GM21737 (cell line): Measurements from ENCODE around the gene TSSK2.

Experiments
- ATAC-seq: cut with Tn5 transposase; IDR thresholded peaks from one replicate; pipeline ENCODE4 v1.9.1; 2021; ENCODE audit warnings: mild to moderate bottlenecking, moderate library complexity; ENCODE audit not compliant: unreplicated experiment

TSSK2 gene

DNA sequence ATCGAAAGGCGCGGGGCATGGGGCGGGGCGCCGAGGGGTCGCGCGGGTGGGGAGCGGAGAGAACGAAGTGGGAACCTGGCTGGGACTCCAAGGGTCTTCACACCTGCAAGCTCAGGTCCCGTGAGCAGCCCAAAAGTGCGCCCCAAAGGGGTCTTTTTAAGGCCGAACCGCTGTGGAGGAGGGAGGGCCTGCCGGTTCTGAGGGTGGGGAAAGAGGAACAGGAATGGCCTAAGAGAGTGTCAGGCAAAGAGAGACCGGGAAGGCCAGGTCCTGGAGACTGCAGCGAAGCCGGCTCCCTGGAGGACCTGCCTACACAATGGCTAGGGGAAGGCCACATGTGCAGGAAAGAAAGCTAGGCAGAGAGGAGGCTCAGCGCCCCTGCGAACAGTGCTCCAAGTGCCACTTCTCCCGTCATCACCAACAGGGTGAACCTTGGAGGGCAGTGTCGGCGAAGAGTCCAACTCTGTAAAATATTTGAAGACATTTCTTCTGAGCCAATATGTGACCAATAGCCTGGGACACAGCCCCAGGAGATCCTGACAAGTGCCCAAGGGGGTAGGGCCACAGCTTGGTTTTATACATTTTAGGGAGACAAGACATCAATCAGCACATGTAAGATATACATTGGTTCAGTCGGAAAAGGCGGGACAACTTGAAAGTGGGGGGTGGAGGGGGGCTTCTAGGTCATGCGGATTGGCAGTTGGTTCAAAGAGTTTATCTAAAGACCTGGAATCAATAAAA is 8.2 kb upstream of the TSSK2 start:
- ATAC-seq: no peak

DNA sequence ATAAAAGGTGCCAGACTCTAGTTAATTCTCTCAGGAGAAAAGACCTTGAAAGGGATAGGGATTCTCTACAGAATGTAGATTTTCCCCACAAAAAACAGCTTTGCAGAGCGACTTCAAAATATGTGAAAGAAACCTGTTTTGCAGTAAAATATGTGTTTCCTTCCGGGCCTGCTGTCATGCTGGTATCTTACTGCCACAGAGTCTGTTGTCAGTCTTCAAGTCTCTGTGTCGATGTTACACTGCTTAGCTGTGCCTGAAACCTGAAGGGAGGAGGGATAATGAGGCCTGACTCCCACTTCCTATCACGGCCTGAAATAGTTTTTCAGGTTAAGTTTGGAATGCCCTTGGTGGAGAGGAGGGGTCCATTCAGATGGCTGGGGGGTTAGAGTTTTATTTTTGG is 7.2 kb upstream of the TSSK2 start:
- ATAC-seq: no peak

DNA sequence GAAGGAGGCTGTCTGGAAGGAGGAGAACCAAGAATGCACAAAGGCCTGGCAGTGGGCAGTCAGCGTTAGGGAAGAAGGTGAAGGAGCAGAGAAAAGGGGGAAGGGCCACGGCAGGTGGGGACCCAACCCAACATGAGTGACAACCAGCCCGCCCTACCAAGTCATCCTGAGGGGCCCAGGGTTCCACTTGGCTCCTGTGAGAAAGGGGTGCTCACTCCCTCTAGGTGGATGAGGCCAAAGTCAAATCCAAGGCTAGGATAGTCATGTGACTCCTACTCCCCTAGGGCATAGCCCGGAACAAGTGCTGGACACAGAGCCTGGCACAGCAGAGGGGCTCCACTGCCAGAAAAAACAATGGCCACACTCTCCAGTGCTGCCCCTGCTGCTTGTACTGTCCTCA is 6.7 kb upstream of the TSSK2 start:
- ATAC-seq: no peak

DNA sequence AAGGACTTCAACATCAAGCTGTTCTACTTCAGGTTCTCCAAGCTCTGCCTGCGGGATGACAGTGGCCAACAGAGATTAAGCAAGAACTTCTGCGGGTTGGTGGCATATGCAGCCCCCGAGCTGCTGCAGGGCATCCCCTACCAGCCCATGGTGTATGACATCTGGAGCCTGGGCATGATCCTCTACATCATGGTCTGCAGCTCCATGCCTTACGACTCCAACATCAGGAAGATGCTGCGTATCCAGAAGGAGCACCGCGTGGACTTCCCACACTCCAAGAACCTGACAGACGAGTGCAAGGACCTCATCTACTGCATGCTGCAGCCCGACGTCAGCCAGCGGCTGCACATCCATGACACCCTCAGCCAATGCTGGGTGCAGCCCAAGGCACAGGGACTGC is 6.1 kb upstream of the TSSK2 start:
- ATAC-seq: no peak

DNA sequence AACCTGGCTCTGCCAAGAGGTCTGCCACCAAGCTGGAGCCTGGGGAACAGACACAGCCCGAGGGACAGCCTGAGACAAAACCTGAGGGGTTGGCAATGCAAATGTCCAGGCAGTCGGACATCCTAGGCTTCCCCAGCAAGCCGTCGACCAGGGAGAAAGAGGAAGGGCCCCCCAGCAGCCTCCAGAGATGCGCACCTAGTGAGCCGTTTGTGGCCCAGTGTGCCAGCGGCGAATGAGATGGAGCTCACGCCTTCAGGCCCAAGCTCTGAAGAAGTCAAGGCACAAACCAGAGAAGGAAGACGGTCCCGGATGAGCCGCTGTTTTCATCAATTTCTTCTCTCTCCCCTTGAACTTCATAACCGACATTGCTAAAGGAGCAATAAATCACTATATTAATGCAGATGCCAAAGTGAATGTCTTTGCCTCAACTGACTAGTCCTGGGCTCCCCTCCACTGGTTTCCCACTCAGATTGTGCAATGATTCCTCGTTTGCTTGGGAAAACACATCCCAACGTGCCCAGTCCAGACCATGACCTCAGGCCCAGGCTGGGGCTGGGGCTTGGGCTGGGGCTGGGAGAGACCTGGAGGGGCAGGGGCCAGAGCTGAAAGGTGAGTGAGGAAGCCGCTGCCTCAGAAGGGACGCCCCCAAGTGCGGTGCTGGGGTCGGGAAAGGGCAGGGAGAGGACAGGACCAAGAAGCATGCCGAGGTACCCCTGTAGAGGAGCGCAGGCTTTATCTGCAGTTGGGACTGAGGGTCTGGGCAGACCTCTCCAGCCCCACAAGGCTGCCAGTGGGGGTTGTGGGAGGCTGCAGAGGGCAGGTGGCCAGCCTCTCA is 5.4 kb upstream of the TSSK2 start:
- ATAC-seq: no peak

DNA sequence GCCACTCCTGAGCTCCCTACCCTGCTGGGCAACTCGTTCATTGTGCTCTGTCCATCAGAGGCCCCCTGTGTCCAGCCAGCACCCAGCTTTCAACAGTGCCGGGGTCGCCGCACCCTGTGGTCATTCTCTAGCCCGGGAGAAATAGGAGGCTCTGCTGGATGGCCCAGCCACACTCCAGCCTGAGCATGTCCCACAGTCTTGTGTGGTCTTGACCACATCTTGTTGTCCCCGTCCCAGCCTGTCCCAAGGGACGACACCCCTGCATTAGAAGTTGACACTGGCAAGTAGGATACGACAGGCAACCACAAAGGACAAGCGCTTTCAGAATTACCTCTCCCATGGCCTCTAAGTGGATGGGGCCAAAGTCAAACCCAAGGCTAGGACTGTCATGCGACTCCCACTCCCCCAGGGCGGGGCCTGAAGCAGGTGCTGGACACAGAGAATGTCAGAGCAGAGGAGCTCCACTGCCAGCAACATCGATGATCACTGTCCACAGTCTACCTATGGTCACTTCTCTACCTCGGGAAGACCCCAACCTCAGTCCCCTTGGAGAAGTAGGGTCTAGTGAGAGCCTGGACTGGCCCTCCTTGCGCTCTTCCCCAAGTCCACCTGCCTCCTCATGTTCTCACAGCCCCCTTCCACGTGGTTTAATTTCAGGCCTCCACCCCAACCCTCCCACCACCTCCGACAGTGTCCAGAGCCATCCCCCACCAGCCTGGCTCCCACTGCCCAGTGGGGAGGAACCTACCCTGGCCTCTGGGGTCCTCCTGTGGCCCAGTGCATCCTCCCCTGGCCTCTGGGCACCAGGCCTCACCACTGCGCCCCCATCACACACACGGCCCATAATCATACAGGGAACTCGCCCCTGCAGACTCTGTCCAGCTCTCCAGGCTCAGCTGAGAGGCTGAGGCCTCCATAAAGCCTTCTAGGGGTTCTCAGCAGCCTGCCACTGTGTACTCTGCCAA is 4.5 kb upstream of the TSSK2 start:
- no peak for ATAC-seq

DNA sequence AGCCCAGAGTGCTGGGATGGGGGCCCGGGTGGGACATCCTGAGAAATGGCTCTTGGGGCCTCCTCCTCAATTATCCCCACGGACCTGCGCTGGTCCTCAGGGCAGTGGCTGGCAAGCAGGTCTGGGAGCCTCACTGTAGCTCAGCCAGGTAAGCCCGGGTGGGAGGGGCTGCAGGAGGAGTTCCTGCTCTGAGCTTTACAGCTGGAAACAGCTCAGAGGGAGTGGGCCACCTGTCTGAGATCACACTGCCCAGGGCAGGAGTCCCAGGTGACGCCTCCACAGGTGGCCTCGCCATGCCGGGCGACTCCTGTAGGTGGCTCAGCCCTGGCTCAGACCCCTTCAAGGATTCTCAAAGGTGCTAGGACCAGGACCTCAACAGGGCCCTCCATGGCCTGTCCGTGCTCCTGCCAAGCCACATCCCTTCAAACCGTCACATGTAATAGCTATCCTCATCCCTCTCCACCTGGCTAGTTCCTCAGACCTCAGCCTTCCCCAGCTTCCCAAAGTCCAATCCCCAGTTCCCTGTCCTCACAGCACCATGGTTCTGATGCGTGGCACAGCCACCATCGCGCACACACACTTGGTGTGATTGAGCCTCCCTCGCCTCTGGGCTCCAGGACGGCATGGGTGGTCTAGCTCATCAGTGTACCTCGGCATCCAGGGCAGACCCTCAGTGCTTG is 3.6 kb upstream of the TSSK2 start:
- ATAC-seq: no peak

DNA sequence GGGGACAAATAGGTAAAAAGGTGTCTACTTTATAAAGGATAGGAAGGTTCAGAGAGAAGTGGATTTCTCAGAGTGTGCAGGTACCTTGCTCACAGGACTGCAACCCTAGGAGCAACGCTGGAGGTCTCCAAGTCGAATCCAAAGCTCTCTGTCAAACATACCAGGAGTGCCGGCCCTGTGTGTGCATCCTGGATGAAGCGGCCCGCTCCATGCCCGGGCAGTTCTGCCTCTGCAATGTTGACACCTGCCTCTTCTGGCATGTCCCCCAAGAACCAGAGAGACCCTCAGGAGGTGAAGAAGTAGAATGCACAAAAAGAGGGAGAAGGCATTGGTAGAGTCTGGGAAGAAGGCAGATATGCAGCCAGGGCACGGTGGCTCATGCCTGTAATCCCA is 3.1 kb upstream of the TSSK2 start:
- ATAC-seq: no peak

DNA sequence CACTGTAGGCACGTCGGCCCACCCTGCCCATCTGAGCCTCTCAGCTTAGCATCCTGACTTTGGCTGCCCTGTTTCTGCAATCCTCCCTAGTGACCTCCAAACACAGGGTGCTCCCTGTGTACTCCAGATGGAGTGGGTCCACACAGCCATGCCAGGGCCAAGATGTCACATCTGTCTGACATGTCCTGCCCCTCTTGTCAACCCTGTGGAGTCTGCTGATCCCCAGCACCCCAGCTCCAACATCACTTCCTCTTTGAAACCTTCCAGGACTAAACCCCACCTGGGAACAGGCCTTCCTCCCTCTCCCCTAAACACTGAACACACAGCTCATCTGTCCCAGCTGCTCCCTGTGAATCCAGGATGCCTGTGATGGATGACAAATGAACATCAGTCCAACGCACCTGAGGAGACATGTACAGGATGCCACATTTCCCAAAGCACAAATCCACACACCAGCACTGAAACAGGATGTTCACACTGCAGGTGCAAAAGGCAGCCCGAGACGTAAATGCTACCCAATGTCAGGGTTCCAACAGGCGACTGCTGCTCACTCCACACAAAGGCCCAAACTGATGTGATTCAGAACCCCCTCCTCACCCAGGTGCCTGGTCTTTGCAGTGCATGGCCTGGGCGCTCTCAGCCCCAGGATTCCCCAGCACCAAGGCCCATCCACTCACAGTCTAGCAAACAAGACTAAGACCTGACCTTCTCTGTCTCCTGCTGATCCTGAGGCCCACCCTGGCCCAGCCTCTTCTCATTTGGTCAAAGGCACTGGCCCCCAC is 2.0 kb upstream of the TSSK2 start:
- ATAC-seq: no peak

DNA sequence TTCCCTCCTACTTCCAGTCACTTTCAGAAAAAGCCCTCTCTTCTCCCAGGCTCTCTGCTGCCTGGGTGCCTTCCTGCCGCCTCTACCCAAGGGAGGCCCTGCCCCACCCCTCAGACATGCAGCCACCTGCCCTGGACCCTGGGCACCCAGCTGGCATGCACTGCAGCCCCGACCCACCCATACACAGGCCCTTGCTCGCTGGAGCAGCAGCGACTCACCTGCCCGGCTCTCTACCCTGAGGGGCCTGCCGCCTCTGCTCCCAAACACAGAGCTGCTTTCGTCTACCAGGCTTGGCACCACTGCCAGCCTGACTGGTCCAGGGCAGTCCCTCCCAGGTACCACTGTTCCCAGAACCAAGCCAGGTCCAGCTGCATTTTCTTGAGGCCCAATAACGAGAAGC is 1.2 kb upstream of the TSSK2 start:
- no peak for ATAC-seq

DNA sequence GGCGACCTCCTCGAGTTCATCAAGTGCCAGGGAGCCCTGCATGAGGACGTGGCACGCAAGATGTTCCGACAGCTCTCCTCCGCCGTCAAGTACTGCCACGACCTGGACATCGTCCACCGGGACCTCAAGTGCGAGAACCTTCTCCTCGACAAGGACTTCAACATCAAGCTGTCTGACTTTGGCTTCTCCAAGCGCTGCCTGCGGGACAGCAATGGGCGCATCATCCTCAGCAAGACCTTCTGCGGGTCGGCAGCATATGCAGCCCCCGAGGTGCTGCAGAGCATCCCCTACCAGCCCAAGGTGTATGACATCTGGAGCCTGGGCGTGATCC is 542 bp downstream of the TSSK2 start:
- ATAC-seq: no peak

DNA sequence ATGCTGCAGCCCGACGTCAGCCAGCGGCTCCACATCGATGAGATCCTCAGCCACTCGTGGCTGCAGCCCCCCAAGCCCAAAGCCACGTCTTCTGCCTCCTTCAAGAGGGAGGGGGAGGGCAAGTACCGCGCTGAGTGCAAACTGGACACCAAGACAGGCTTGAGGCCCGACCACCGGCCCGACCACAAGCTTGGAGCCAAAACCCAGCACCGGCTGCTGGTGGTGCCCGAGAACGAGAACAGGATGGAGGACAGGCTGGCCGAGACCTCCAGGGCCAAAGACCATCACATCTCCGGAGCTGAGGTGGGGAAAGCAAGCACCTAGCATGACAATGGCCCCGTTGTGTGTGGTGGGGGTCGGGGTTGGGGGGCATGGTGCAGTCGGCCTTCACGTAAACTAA is 1.0 kb downstream of the TSSK2 start:
- ATAC-seq: no peak

DNA sequence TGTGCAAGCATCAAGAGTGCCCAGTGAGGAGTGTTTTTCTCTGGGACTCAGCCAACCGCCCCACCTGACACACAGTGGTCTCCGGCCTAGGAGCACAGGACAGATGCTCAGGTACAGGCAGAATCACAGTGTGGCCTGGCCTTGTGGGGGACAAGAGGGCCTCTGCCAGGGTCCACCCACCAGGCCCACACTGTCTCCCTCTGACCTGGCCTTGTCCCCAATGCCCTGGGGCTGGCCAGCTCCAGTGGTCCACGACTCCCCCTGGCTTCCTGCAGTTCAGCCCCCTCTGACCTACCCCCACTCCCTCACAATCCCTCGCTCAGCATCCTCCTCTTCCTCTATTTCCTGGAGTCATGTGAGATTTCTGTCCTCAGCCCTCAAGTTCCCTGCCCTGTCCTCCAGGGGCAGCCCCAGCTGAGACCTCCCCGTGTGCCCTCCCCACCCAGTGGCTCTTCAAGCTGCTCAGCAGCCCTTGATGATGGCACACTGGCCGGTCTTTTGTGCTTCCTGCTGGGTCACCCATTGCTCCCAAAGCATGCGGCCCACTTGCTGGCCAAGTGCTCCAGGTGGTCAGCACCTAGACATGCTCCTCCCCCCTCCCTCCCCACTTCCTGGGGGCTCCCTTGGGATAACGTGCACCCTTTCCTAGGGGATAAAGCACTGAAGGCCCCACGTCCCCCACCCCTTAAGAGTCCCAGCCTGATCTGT is 1.7 kb downstream of the TSSK2 start:
- ATAC-seq: no peak

DNA sequence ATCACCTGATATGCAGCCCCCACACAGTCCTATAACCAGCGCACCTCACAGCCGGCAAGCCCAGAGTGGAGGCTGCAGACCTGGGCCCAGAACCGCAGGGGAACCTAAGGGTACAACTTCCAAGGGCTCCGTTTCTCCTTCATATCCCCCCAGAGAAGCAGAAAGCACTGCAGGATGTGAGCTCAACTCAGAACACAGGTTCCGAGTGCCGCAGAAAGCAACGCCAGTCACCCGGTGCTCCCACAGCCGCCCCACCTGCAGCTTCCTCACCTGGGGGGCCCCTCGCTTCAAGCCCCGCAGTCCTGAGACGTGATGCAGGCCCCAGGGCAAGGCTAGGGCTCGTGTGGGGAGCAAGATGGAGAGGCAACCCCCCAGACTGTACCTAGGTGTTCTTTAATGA is 2.5 kb downstream of the TSSK2 start:
- ATAC-seq: no peak

DNA sequence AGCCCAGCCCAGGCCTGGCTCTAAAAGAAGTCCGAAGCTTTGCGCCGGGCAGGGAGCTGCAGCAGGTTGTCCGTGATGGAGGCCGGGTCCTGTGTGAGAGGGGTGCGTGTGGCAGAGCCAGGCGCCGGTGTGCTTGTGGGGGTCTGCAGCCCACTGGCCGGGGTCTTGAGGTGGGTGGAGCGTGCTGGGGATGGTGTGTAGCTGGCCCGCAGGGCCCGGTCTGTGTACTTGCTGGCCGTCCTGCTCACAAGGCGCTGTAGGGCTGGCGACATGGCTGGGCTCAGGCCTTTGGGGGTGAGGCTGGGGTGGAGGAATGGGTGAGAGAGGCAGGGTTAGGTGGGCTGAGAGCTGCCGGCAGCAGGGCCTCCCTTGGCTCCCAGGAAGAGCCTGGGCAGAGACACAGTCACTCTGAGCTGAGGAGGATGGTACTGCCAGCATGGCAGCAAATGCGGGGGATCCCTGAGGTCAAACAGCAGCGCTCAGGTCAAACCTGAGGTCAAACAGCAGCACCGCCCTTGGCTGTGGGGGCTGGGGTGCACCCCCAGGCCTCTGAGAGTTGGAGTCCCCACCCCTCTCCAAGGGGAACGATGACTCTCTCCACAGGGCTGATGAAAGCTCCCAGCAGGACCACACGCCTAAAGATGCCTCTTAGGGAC is 3.2 kb downstream of the TSSK2 start:
- ATAC-seq: no peak

DNA sequence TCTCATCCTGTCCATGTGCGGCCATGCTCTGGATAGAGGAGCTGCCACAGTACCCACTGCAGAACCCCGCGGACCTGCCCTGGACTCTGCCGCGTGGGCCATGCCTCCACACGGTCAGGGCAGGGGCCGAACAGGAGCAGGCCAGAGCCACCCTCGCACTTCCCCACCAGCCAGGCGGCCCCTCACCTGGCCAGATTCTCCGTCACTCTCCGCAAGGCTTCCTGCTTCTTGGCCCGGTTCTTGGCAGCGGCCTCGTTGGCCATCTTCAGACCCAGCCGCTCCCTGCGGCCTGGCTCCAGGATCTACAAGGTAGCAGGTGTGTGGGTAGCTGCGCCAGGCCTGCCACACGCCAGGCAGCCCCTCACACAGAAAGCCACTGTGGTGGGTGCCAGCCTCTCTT is 3.8 kb downstream of the TSSK2 start:
- no peak for ATAC-seq

DNA sequence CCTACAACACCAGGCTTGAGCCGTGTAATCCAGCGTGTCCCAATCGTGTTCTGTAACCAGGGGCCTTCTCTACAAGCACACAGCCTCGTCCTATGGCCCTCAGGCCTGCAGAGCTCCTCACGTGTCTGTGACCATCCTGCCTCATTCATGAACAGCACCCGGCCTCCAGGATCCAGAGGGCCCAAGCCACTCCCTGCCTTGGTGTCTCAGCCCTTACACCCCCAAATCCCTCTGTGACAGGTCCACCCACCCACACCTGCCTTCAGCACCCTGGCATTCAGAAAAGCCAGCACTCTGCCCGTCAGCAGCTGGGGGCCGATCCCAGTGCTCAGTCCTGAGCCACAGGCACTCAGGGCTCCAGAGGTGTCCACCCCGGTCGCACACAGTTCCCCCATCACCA is 5.8 kb downstream of the TSSK2 start:
- no peak for ATAC-seq

DNA sequence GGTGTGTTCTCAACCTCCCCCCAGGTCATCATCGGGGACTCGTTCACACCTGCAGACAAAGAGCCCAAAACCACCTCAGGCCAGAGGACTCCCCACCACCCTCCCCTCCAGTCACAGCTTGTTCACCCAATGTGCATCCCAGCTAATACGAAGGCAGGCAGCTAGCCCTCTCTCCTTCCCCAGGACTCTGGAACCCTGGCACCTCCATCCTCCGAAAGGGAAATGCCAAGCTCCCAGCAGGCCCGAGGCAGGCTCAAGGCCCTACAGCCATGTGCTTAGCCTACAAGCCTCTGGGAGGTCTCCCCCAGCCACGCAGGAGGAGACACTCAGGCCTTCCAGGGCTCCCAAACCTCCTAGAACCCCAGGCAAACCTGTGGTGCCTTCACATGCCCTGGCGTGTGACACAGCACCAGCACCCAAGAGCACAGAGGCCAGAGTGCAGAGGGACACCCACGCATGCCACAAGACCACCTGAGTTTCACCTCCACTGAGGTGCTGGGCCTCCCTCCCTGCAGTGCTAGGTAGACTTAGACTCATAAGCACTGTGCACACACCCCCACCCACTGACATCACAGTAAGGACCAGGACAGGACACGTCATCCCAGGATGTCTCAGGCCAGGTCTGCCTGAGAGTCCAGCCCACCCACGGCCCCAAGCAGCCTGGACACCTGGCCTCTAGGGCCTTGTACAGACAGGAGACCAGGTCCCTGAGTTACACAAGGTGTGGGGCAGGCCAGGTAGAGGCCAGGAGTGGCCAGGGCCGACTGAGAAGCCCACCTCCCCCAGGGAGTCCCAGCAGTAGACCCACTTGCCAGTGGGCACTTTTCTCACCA is 6.5 kb downstream of the TSSK2 start:
- no peak for ATAC-seq
